Muscle of leg (tissue), 11 donors: ENCODE measurements around the gene STAM. TPM values are rescaled to one million over a fixed set of nuclear protein-coding genes. Genes with fewer than 3 reads are reported as not detected.

Experiments used
- DNase-seq: peaks from one replicate; pipeline ENCODE4 v3.0.0; 2013
- H3K27ac ChIP-seq: one replicate; pipeline ENCODE4 v1.5.1; 2013; ENCODE audit warnings: mild to moderate bottlenecking, low read length, control low read depth
- H3K27me3 ChIP-seq: one replicate; pipeline ENCODE4 v1.6.1; 2013; ENCODE audit warnings: low read length; ENCODE audit not compliant: control insufficient read depth, insufficient read depth
- H3K36me3 ChIP-seq: one replicate; pipeline ENCODE4 v1.6.1; 2013; ENCODE audit warnings: low read length; ENCODE audit not compliant: control insufficient read depth, insufficient read depth
- H3K4me1 ChIP-seq: one replicate; pipeline ENCODE4 v1.6.1; 2013; ENCODE audit warnings: low read length; ENCODE audit not compliant: control insufficient read depth, insufficient read depth
- H3K4me3 ChIP-seq: one replicate; pipeline ENCODE4 v1.5.1; 2013; ENCODE audit warnings: low read length, control low read depth
- H3K9me3 ChIP-seq: replicated peaks from 2 replicates; pipeline ENCODE4 v1.6.1; 2013; ENCODE audit warnings: low read depth, low read length; ENCODE audit not compliant: control insufficient read depth
- WGBS: methylation state at CpG from one replicate; pipeline ENCODE4 v1.1.5; 2013; ENCODE audit warnings: missing lambda C conversion rate; ENCODE audit not compliant: insufficient coverage; 5-methylcytosine and 5-hydroxymethylcytosine counted together
- polyA plus RNA-seq, 8 donors: library from polyadenylated mRNA; unstranded; fragments of 120-200 nt; gene quantifications; one replicate each; pipeline versions ENCODE4 v1.2.1 to v1.2.3, GENCODE V29; 2013; ENCODE audit warnings: inconsistent platforms in 1 of 8, low replicate concordance in 1 of 8; ENCODE audit not compliant: insufficient read length in 8 of 8, insufficient read depth in 1 of 8
- total RNA-seq: library from RNA; stranded (reverse); fragments of 120-200 nt; gene quantifications from one replicate; pipeline ENCODE4 v1.2.4, GENCODE V29; 2013

Gene STAM
- total and polyA plus RNA-seq, 9 donors, result 16.9 to 27.2 (median 21.8) TPM

DNA sequence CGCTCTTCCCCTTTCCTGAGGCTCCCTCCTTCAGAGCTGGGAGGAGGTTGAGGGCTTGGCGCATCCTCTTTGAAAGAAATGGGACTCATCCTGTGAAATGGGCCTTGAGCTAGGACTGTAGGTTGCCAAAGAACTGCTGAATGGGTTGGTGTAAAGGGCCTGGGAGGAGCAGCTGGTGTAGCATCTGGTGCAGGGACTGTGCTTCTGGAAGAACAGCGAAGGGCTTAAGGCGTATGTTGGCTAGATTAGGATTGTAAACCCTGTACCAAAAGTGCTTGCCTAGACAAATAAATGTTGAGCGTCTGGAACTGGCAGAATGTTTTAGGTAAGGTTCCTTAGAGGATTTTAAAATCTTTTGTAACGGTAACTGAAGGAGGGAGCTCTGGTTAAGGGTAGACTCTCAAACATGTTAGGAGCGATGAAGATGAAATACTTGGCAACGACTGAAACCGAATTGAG, 563 bp downstream of the STAM start:
- 1% methylated on average over 7 of the region's 9 CpGs for WGBS
- H3K36me3 ChIP-seq, result no peaks in the 10 kb centered on the region
- H3K4me1 ChIP-seq, result peaks cover 6% of the 10 kb centered on the region

DNA sequence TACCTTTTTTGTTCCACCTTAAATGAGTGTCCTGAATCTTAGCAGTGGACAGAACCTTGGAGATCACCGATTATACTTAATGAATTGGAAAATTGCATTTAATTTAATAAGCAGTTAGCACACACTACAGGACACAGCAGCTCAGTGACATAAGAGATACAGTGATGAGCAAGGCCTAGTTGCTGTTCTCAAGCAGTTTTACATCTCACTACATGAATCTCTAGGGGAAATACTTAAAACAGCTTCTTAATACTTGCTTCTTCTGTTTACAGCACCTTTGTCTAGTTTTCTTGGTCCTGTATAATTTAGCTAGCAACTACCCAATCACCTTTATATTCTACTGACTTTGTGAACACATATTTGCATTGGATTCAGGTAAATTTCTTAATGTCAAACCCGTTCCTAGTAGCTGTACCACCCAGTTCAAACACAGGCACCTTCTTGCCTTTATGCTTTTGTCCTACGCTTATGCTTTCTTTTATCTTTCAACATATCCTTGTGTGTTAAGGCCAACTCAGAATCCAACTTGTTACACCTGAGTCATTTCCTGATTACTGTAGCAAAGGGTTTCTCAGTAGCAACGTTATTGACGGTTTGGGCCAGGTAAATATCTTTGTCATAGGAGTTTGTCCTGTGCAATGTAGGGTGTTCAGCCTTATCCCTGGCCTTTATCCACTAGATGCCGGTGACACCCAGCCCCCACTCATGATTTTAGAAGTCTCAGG, 1.8 kb downstream of the STAM start:
- Histone ChIP-seq H3K36me3 (no peaks in the 10 kb centered on the region), H3K4me1 (peaks cover 6% of the 10 kb centered on the region), H3K27me3 (no peaks in the 10 kb centered on the region), H3K9me3 (no peaks in the 10 kb centered on the region), H3K4me3 (no peak overlapping the region), H3K27ac (no peak overlapping the region)
- DNase-seq, result no peak
- 94% methylated on average over 2 of the region's 6 CpGs for WGBS

More for the DNA sequence above, 563 bp downstream of the STAM start:
- Histone ChIP-seq H3K9me3 (peaks cover 4% of the 10 kb centered on the region), H3K27ac (peak overlapping the region; percentile 99), H3K27me3 (no peaks in the 10 kb centered on the region), H3K4me3 (peak overlapping the region; percentile 85)
- DNase-seq, result peak; percentile 81

DNA sequence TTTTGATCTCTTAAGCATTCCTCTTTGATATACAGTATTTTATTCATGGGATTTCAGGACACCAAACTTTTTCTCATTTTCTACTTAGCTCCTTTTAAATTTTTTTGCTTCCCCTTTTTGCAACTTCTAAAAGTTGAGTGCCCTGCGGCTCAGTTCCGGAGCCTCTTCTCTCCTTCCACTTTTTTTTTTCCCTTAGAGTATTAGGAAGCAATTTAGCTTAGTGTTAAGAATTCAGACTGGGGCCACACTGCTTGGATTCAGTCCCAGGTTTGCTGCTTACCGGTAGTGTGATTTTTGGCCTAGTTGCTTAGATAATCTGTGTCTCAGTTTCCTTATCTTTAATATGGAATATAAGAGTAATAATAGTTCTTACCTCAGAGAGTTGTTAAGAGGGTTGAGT, 3.4 kb downstream of the STAM start:
- H3K27ac ChIP-seq, result no peak overlapping the region
- H3K4me1 ChIP-seq, result peaks cover 6% of the 10 kb centered on the region
- H3K27me3 ChIP-seq, result no peaks in the 10 kb centered on the region
- no peak overlapping the region for H3K4me3 ChIP-seq
- no peaks in the 10 kb centered on the region for H3K36me3 ChIP-seq
- no CpG with 5 or more reads among the region's 3 CpGs for WGBS
- peak; percentile 37 for DNase-seq
- H3K9me3 ChIP-seq, result no peaks in the 10 kb centered on the region

DNA sequence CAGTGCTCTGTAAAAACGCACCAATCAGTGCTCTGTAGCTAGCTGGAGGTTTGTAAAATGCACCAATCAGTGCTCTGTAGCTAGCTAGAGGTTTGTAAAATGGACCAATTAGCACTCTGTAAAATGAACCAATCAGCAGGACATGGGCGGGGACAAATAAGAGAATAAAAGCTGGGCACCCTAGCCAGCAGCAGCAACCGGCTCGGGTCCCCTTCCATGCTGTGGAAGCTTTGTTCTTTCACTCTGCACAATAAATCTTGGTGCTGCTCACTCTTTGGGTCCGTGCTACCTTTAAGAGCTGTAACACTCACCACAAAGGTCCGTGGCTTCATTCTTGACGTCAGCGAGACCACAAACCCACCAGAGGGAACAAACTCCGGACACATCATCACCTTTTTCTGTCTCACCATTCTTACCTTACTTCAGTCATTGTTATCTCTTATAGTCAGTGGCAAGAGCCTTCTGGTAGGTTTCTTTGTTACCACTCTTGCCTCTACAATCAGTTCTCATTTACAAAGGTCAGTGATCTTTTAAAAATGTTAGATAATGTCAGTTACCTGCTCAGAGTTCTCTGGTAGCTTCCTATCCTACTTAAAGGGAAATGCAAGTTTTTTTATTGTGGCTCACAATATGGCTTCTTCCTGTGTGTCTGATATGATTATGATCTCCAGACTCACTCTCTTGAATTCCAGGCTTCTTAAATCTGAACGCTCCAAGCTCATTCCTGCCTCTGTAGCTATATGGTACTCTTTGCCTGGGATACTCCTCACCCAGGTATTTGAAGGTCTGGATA, 4.5 kb downstream of the STAM start:
- Histone ChIP-seq H3K4me3 (no peak overlapping the region), H3K9me3 (peaks cover 6% of the 10 kb centered on the region), H3K27me3 (no peaks in the 10 kb centered on the region), H3K36me3 (no peaks in the 10 kb centered on the region), H3K4me1 (peaks cover 2% of the 10 kb centered on the region), H3K27ac (no peak overlapping the region)
- WGBS, result 97% methylated on average over 9 of the region's 10 CpGs
- DNase-seq, result no peak

DNA sequence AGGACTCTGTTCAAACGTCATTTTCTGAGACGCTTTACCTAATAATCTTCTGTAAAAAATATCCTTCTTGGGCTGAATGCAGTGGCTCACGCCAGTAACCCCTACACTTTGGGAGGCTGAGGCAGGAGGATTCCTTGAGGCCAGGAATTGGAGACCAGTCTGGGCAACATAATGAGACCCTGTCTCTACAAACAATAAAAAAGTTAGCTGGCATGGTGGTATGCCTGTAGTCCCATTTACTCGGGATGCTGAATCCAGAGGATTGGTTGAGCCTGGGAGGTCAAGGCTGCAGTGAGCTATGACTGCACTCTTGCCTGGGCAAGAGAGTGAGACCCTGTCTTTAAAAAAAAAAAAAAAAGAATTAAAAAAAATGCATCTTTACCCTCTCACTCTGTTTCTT, 5.1 kb downstream of the STAM start:
- no CpG with 5 or more reads among the region's 4 CpGs for WGBS
- DNase-seq, result no peak
- Histone ChIP-seq H3K9me3 (peaks cover 6% of the 10 kb centered on the region), H3K36me3 (no peaks in the 10 kb centered on the region), H3K27me3 (no peaks in the 10 kb centered on the region), H3K4me3 (no peak overlapping the region), H3K27ac (no peak overlapping the region), H3K4me1 (peaks cover 2% of the 10 kb centered on the region)

DNA sequence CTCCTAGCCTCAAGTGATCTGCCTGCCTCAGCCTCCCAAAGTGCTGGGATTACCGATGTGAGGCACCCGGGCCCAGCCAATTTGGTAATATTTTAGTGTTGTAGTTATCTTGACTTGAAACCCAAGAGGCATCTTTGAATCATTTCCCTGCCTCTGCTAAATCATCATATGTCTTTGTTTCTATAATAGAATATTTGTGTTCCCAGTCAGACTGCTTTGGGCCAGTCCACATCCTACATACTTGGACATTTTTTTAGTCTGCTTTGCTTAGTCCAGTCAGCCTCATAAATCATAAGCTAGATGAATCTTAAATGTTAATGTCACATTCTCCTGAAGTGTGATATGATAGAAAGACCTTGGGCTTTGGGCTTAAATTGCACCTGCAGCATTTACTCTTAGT, 5.9 kb downstream of the STAM start:
- no peak overlapping the region for H3K27ac ChIP-seq
- no peak for DNase-seq
- H3K36me3 ChIP-seq, result no peaks in the 10 kb centered on the region
- no peaks in the 10 kb centered on the region for H3K27me3 ChIP-seq
- peaks cover 2% of the 10 kb centered on the region for H3K4me1 ChIP-seq
- no peak overlapping the region for H3K4me3 ChIP-seq
- WGBS, result no CpG with 5 or more reads among the region's 2 CpGs
- H3K9me3 ChIP-seq, result peaks cover 6% of the 10 kb centered on the region

DNA sequence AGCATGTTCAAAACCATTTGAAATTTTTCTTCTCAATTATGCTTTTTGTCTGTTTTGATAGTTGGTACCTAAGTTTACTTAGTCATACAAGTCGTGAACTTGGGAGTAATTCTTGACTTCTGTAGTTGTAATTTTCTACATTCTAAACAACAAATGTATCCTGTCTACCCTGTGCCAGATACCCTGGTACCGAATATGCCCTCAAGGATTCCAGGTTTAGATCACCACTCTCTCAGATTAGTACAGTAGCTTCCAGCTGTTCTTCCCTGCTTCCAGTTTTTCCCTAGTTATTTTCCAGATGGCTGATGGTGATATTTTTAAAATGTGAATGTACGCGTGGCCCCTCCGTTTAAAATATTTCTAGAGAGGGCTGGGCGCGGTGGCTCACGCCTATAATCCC, 6.5 kb downstream of the STAM start:
- Histone ChIP-seq H3K27ac (no peak overlapping the region), H3K36me3 (no peaks in the 10 kb centered on the region), H3K4me1 (peaks cover under 1% of the 10 kb centered on the region), H3K4me3 (no peak overlapping the region), H3K27me3 (no peaks in the 10 kb centered on the region), H3K9me3 (peaks cover 6% of the 10 kb centered on the region)
- DNase-seq, result no peak
- 97% methylated on average over 6 of the region's 8 CpGs for WGBS

DNA sequence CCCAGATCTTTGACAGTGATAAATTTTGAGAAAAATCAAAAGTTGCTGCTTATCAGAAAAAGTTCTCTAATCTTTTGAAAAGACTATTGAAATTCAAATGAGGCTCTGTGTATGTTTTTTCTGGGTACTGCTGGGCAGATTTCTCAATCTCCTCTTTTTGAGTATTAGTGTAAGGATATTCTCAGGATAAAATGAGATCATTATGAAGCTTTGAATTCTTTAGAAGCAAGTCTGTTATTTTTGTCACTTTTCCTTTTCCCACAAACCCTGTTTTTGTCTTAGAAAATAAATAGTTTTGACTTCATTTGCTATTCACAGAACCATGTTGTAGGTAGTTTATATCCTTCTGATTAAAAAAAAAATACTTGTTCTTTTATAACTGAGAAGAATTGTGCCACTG, 7.9 kb downstream of the STAM start:
- Histone ChIP-seq H3K36me3 (no peaks in the 10 kb centered on the region), H3K9me3 (peaks cover 11% of the 10 kb centered on the region), H3K27me3 (no peaks in the 10 kb centered on the region), H3K4me3 (no peak overlapping the region), H3K4me1 (no peaks in the 10 kb centered on the region), H3K27ac (no peak overlapping the region)
- no peak for DNase-seq

DNA sequence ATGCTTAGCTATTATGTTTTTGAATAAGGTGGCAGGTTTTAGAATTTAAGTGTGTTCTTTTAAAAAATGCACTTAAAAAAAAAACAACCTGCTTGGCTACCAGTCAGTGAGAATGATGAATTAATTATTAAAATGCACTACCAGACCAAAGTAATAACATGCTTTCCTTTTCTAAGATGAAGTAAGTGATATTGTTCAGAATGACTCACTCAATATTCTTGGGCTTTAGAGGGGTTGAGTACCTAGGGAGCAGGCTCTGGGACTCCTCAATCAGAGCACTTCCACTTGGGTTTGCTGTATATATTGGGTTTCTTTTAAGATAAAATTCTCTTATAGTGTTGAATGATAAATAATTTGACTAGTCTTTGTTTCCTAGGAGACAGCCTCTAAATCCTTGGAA, 8.6 kb downstream of the STAM start:
- Histone ChIP-seq H3K27me3 (no peaks in the 10 kb centered on the region), H3K4me1 (no peaks in the 10 kb centered on the region), H3K36me3 (no peaks in the 10 kb centered on the region), H3K9me3 (peaks cover 13% of the 10 kb centered on the region), H3K4me3 (no peak overlapping the region), H3K27ac (no peak overlapping the region)
- no peak for DNase-seq

DNA sequence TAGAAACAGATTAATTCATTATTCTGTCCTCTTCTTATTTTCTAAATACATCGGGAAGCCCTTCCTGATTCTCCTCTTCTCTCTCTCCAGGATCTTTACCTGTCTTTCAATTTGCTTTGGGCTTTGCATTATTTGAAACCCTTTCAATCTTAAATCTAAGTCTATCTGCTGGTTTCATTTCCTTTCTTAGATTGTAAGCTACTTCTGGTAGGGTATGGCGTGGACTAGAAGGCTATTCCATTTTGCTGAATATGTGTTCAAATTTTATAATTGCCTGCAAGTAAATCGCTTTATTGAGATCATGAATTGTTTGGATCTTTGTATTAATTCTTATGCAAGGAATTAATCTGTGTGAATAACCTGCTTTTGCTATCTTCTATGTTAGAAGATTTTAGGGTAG, 11.1 kb downstream of the STAM start:
- Histone ChIP-seq H3K9me3 (peaks cover 13% of the 10 kb centered on the region), H3K4me3 (no peak overlapping the region), H3K4me1 (no peaks in the 10 kb centered on the region), H3K27ac (no peak overlapping the region), H3K36me3 (no peaks in the 10 kb centered on the region), H3K27me3 (no peaks in the 10 kb centered on the region)
- no peak for DNase-seq
- no CpG with 5 or more reads among the region's 3 CpGs for WGBS
